K562 (cell line): ENCODE measurements around the gene TMEM184A. TPM values are rescaled to one million over a fixed set of nuclear protein-coding genes. Genes with fewer than 3 reads are reported as not detected.

Experiments used
- ATAC-seq: fragments of 200-7000 bp; cut with Tn5 transposase; 3 replicates; pipeline ENCODE4 v1.9.1; 2020; ENCODE audit warnings: moderate library complexity
- BruUV-seq: library from RNA; stranded (reverse); fragments of 400-500 nt; replicated peaks from 2 replicates; lab custom pipeline; 2021; lab: Mats Ljungman, UMichigan
- CTCF ChIA-PET: fragments of 300-600 bp; formaldehyde crosslinking; extraction: SDS; loops from one replicate; lab custom pipeline; 2021; ENCODE audit warnings: low intra/inter-chr PET ratio; lab: Yijun Ruan, JAX
- POLR2A ChIA-PET: fragments of 300-600, 350-650 bp; sonication (Branson Sonifier 250); formaldehyde crosslinking; extraction: SDS; loops from one replicate; lab custom pipeline; 2021; ENCODE audit warnings: antibody characterized with exemption, inconsistent platforms; lab: Yijun Ruan, JAX
- DNase-seq, 4 experiments: peaks; one replicate each; pipeline versions ENCODE4 v3.0.0 to v3.0.0-alpha.2; 2011 to 2018; ENCODE audit warnings: low spot score in 3 of 4, mixed read lengths in 3 of 4; ENCODE audit errors: extremely low read depth in 1 of 4
- FAIRE-seq: peaks from 2 replicates; lab custom pipeline; 2011; peaks lifted over from hg19 to GRCh38; lab: Jason Lieb, UNC
- H2AFZ ChIP-seq: 2 replicates; pipeline ENCODE4 v1.6.0; 2011; ENCODE audit warnings: low read depth, low read length, control low read depth, inconsistent platforms
- H3K27ac ChIP-seq: fragments of 200-600 bp; 3 replicates; pipeline ENCODE4 v1.8.0; 2011; ENCODE audit warnings: low read depth, mild to moderate bottlenecking, control low read depth, inconsistent platforms, low read length, moderate library complexity, mixed read lengths; ENCODE audit errors: extremely low read depth
- H3K27me3 ChIP-seq, 2 experiments: fragments of 300-600 bp in 1 of 2; 2 replicates in 1 of 2; 3 replicates in 1 of 2; pipeline versions ENCODE4 v1.6.0 to v1.8.0; 2011; ENCODE audit warnings: inconsistent platforms in 2 of 2, low read length in 2 of 2, mild to moderate bottlenecking in 1 of 2, mixed read lengths in 1 of 2, moderate library complexity in 1 of 2; ENCODE audit not compliant: control insufficient read depth in 2 of 2, insufficient read depth in 2 of 2
- H3K36me3 ChIP-seq: fragments of 300-600 bp; 3 replicates; pipeline ENCODE4 v1.8.0; 2011; ENCODE audit warnings: mild to moderate bottlenecking, low read length, inconsistent platforms; ENCODE audit not compliant: control insufficient read depth, insufficient read depth
- H3K4me1 ChIP-seq, 2 experiments: fragments of 200-600 bp in 1 of 2; replicated peaks in 1 of 2; 2 replicates in 1 of 2; 3 replicates in 1 of 2; pipeline versions ENCODE4 v1.5.1 to v1.8.0; 2011; ENCODE audit warnings: inconsistent platforms in 2 of 2, low read length in 2 of 2, mild to moderate bottlenecking in 1 of 2, mixed read lengths in 1 of 2, moderate library complexity in 1 of 2; ENCODE audit not compliant: control insufficient read depth in 2 of 2, insufficient read depth in 2 of 2
- H3K4me2 ChIP-seq: 2 replicates; pipeline ENCODE4 v1.6.1; 2011; ENCODE audit warnings: low read length, control low read depth, inconsistent platforms, mixed read lengths; ENCODE audit not compliant: insufficient read depth
- H3K4me3 ChIP-seq: fragments of 200-600 bp; sonication (generic), shearing (Covaris generic); 2 replicates; pipeline ENCODE4 v1.5.1; 2016; ENCODE audit warnings: control low read depth, inconsistent platforms
- H3K79me2 ChIP-seq: fragments of 200-600 bp; 3 replicates; pipeline ENCODE4 v1.8.0; 2011; ENCODE audit warnings: low read length, inconsistent platforms; ENCODE audit not compliant: control insufficient read depth, insufficient read depth
- H3K9ac ChIP-seq, 2 experiments: 2 replicates each; pipeline versions ENCODE4 v1.6.0 to v1.6.1; 2011; ENCODE audit warnings: low read depth in 2 of 2, low read length in 2 of 2, control low read depth in 1 of 2, inconsistent platforms in 1 of 2, mild to moderate bottlenecking in 1 of 2, mixed read lengths in 1 of 2; ENCODE audit not compliant: insufficient read depth in 1 of 2
- H3K9me1 ChIP-seq: one replicate; pipeline ENCODE4 v1.6.0; 2011; ENCODE audit warnings: inconsistent platforms, mild to moderate bottlenecking, low read length, moderate library complexity; ENCODE audit not compliant: control insufficient read depth, insufficient read depth
- H3K9me3 ChIP-seq: replicated peaks from 2 replicates; pipeline ENCODE4 v1.5.1; 2011; ENCODE audit warnings: low read depth, low read length, inconsistent platforms; ENCODE audit not compliant: control insufficient read depth, insufficient read depth
- H4K20me1 ChIP-seq: replicated peaks from 2 replicates; pipeline ENCODE4 v1.6.1; 2011; ENCODE audit warnings: low read length, inconsistent platforms, mixed read lengths; ENCODE audit not compliant: control insufficient read depth, insufficient read depth
- ETV5 ChIP-seq: sonication (generic); formaldehyde crosslinking; IDR thresholded peaks from 2 replicates; pipeline ENCODE4 v1.4.0; 2020; ENCODE audit warnings: low read depth, mild to moderate bottlenecking, missing genetic modification reagents
- FOXK2 ChIP-seq, 2 experiments: fragments of 450-650 bp; IDR thresholded peaks in 1 of 2; conservative IDR thresholded peaks in 1 of 2; 2 replicates each; pipeline ENCODE4 v1.6.1; 2016; ENCODE audit warnings: low read depth in 2 of 2, mild to moderate bottlenecking in 1 of 2
- HNRNPUL1 ChIP-seq: fragments of 200-400 bp; formaldehyde crosslinking; IDR thresholded peaks from 2 replicates; pipeline ENCODE4 v1.6.1; 2017; ENCODE audit warnings: low read length
- KDM2B ChIP-seq: fragments of 250-450 bp; sonication (Bioruptor Pico); IDR thresholded peaks from 2 replicates; pipeline ENCODE4 v1.8.0; 2021; ENCODE audit warnings: mild to moderate bottlenecking, moderate library complexity
- MCM2 ChIP-seq: fragments of 450-650 bp; IDR thresholded peaks from 2 replicates; pipeline ENCODE4 v1.6.1; 2017; ENCODE audit warnings: low read depth, mild to moderate bottlenecking
- MCM5 ChIP-seq: fragments of 450-650 bp; IDR thresholded peaks from 2 replicates; pipeline ENCODE4 v1.6.1; 2016; ENCODE audit warnings: low read depth
- MTA2 ChIP-seq: fragments of 450-650 bp; IDR thresholded peaks from 2 replicates; pipeline ENCODE4 v1.6.1; 2016; ENCODE audit warnings: low read depth
- SAFB2 ChIP-seq: fragments of 200-400 bp; formaldehyde crosslinking; IDR thresholded peaks from 2 replicates; pipeline ENCODE4 v1.6.1; 2018; ENCODE audit warnings: borderline replicate concordance, low read length, low read depth, moderate library complexity; ENCODE audit not compliant: severe bottlenecking
- SMARCA4 ChIP-seq: fragments of 450-650 bp; IDR thresholded peaks from 2 replicates; pipeline ENCODE4 v1.6.1; 2016
- TAL1 ChIP-seq: fragments of 450-650 bp; IDR thresholded peaks from 2 replicates; pipeline ENCODE4 v1.6.1; 2016; ENCODE audit warnings: mild to moderate bottlenecking
- TCF7L2 ChIP-seq: fragments of 150-350 bp; IDR thresholded peaks from 2 replicates; pipeline ENCODE4 v1.6.1; 2016; ENCODE audit warnings: low read depth, mild to moderate bottlenecking, low read length, moderate library complexity
- TFAM ChIP-seq: fragments of 250-450 bp; sonication (Bioruptor Pico); conservative IDR thresholded peaks from 2 replicates; pipeline ENCODE4 v1.5.0; 2021; ENCODE audit warnings: mild to moderate bottlenecking, moderate library complexity
- ZNF263 ChIP-seq: sonication (generic); formaldehyde crosslinking; IDR thresholded peaks from 2 replicates; pipeline ENCODE4 v1.8.0; 2022; ENCODE audit warnings: mild to moderate bottlenecking, missing genetic modification reagents, borderline replicate concordance
- ZNF282 ChIP-seq: sonication (generic); formaldehyde crosslinking; IDR thresholded peaks from 2 replicates; pipeline ENCODE4 v1.8.1; 2023; ENCODE audit warnings: missing genetic modification reagents
- ZNF311 ChIP-seq: fragments of 250-450 bp; sonication (Bioruptor Pico); IDR thresholded peaks from 2 replicates; pipeline ENCODE4 v1.4.0; 2020; ENCODE audit warnings: mild to moderate bottlenecking, moderate library complexity
- ZNF551 ChIP-seq: fragments of 250-450 bp; sonication (Bioruptor Pico); IDR thresholded peaks from 2 replicates; pipeline ENCODE4 v1.5.0; 2021; ENCODE audit warnings: mild to moderate bottlenecking, moderate library complexity
- ZNF778 ChIP-seq: fragments of 450-650 bp; formaldehyde crosslinking; IDR thresholded peaks from 2 replicates; pipeline ENCODE4 v1.4.0; 2020; ENCODE audit warnings: mild to moderate bottlenecking, moderate library complexity
- whole genome bisulfite sequencing: fragments of 100-300 bp; shearing (Covaris generic); methylation state at CpG from one replicate; pipeline ENCODE4 v1.1.6; 2016; ENCODE audit warnings: low coverage, mixed read lengths; ENCODE audit not compliant: insufficient coverage; ENCODE audit errors: missing lambda C conversion rate; 5-methylcytosine and 5-hydroxymethylcytosine counted together
- in situ Hi-C: fragments of 300-500 bp; cut with MboI; formaldehyde crosslinking; loops from 4 replicates; pipeline ENCODE4 v1.15.0; 2018; ENCODE audit warnings: inconsistent platforms, mixed read lengths
- intact Hi-C: fragments of 100-400 bp; cut with micrococcal nuclease; formaldehyde crosslinking; loops from 2 replicates; pipeline ENCODE4 v1.14.2; 2022
- polyA plus RNA-seq, 8 experiments: library from polyadenylated mRNA; depleted of rRNA in 4 of 8; stranded (reverse) in 5 of 8; unstranded in 3 of 8; fragments of >200 nt; fragmentation: Nextera tagmentation in 2 of 8; fragmentation: Illumina TruSeq in 1 of 8; extraction: Ambion mirVana in 2 of 8; extraction: Trizol in 1 of 8; gene quantifications; 2 replicates each; pipeline versions ENCODE4 v1.2.1 to v1.2.3, GENCODE V29; 2011 to 2014; ENCODE audit warnings: inconsistent platforms in 1 of 8, missing spikeins in 1 of 8
- total RNA-seq, 7 experiments: library from RNA; depleted of rRNA in 6 of 7; stranded (reverse); fragments of >200 nt in 6 of 7; fragmentation: Illumina TruSeq in 2 of 7; extraction: Trizol in 2 of 7; gene quantifications; 2 replicates each; pipeline versions ENCODE4 v1.2.1 to v1.2.3, GENCODE V29; 2011 to 2021; ENCODE audit warnings: low replicate concordance in 1 of 7
- TF ChIP-seq, protein P1 (sequence below): fragments of 450-650 bp; IDR thresholded peaks from 2 replicates; pipeline ENCODE4 v1.6.1; 2016; ENCODE audit warnings: low read depth, mild to moderate bottlenecking, moderate library complexity
- TF ChIP-seq, protein P2 (sequence below), 3 experiments: IDR thresholded peaks in 2 of 3; conservative IDR thresholded peaks in 1 of 3; 2 replicates each; pipeline ENCODE4 v1.5.1; 2011 to 2012; ENCODE audit warnings: low read length in 3 of 3, mild to moderate bottlenecking in 3 of 3, control low read depth in 2 of 3, improper control_type of control experiment in 1 of 3, inconsistent platforms in 1 of 3, low read depth in 1 of 3, mixed read lengths in 1 of 3, moderate library complexity in 1 of 3; ENCODE audit not compliant: insufficient read depth in 2 of 3

TMEM184A gene
- total and polyA plus RNA-seq, 9 of the 15 experiments (the other 6 are each of a cell fraction or from before 2014, with no cell fraction given): 0.10 to 0.18 (median 0.11) TPM; not detected in 6

DNA sequence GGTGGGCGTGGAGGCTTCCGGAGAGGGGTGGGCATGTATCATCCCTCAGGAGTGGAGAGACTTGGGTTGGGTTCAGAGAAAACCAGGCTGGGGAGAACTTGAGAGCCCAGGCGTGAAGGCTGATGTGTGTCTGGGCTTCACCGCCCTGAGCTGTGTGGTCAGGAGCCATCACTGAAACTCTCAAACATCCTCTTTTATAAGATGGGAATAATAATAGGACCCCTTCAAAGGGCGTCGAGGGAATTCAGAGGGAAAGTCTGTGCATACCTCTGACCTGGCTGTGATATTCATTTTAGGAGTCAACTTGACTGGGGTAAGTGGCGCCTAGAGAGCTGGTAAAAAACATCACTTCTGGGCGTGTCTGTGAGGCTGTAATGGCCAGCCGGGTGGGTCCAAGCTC is 34.9 kb upstream of the TMEM184A start:
- DNase-seq: no peak
- intact Hi-C loops: no loop called here
- WGBS: 1% methylated on average over 9 of the region's 9 CpGs
- no peak overlapping the region for H3K27ac ChIP-seq
- no peak for ATAC-seq
- POLR2A ChIA-PET: interaction anchor here (0.6 to 1.3 kb wide), 3 partner anchors 10 to 763 kb away, joined by 3 to 6 read pairs (median 4); no protein-coding TSS in a partner anchor
- H3K4me2 ChIP-seq: no peak overlapping the region
- no peaks in the 10 kb centered on the region for H3K9me3 ChIP-seq
- no TSS peak for BruUV-seq
- TF ChIP-seq FOXK2 (conservative IDR thresholded peaks at IDR 0.05 in 1 of 2, IDR thresholded peaks at IDR 0.05 in 1 of 2; ENCODE audit: low read depth in 2 of 2) (no peak), ETV5 (CRISPR knock-in tag) (no peak), TFAM (CRISPR knock-in tag) (no peak), TCF7L2 (no peak), SMARCA4 (no peak), SAFB2 (no peak), ZNF282 (CRISPR knock-in tag) (no peak), ZNF311 (CRISPR knock-in tag) (no peak), MTA2 (no peak), MCM5 (no peak), HNRNPUL1 (no peak), MCM2 (no peak), ZNF551 (no peak), TAL1 (no peak), ZNF263 (no peak), ZNF778 (CRISPR knock-in tag) (no peak), KDM2B (CRISPR knock-in tag) (no peak)
- TF ChIP-seq, protein P1, sequence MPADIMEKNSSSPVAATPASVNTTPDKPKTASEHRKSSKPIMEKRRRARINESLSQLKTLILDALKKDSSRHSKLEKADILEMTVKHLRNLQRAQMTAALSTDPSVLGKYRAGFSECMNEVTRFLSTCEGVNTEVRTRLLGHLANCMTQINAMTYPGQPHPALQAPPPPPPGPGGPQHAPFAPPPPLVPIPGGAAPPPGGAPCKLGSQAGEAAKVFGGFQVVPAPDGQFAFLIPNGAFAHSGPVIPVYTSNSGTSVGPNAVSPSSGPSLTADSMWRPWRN: no peak
- TF ChIP-seq, protein P2, sequence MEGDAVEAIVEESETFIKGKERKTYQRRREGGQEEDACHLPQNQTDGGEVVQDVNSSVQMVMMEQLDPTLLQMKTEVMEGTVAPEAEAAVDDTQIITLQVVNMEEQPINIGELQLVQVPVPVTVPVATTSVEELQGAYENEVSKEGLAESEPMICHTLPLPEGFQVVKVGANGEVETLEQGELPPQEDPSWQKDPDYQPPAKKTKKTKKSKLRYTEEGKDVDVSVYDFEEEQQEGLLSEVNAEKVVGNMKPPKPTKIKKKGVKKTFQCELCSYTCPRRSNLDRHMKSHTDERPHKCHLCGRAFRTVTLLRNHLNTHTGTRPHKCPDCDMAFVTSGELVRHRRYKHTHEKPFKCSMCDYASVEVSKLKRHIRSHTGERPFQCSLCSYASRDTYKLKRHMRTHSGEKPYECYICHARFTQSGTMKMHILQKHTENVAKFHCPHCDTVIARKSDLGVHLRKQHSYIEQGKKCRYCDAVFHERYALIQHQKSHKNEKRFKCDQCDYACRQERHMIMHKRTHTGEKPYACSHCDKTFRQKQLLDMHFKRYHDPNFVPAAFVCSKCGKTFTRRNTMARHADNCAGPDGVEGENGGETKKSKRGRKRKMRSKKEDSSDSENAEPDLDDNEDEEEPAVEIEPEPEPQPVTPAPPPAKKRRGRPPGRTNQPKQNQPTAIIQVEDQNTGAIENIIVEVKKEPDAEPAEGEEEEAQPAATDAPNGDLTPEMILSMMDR (IDR thresholded peaks at IDR 0.05 in 2 of 3, conservative IDR thresholded peaks at IDR 0.05 in 1 of 3; ENCODE audit: insufficient read depth in 2 of 3, low read depth in 1 of 3, low read length in 3 of 3): no peak
- TF ChIP-seq, all 486 proteins: peak for 0
- no peaks in the 10 kb centered on the region for H3K36me3 ChIP-seq
- H3K4me3 ChIP-seq: no peak overlapping the region
- peaks cover 0 to 26% of the 10 kb centered on the region in 2 experiments; a peak in 3 of 5 replicates for H3K4me1 ChIP-seq
- no peaks in the 10 kb centered on the region for H3K79me2 ChIP-seq
- FAIRE-seq: no peak
- peaks cover 8% of the 10 kb centered on the region; the same call in 1 of the 2 replicates for H4K20me1 ChIP-seq
- CTCF ChIA-PET: no interaction called here
- H3K9ac ChIP-seq: no peak overlapping the region
- H3K9me1 ChIP-seq: no peaks in the 10 kb centered on the region
- H2AFZ ChIP-seq: no peak overlapping the region
- peaks cover 56 to 76% of the 10 kb centered on the region in 2 experiments for H3K27me3 ChIP-seq
- in situ Hi-C loops: no loop called here
